GM20000 (cell line): Measurements from ENCODE around the gene CELA1.
A peak's percentile ranks its signal among the peaks of the same experiment; 100 is the strongest.
"Not testable (repeated sequence)": the region's sequence is repeated elsewhere in the genome, so short reads cannot be mapped to it uniquely, and the experiment has no call there.

ENCODE experiments used
- DNase-seq: peaks from one replicate; pipeline ENCODE4 v3.0.0; 2012; ENCODE audit warnings: low spot score
- CTCF ChIP-seq: IDR thresholded peaks from 2 replicates; pipeline ENCODE4 v1.5.1; 2012; ENCODE audit warnings: mild to moderate bottlenecking, control low read depth; ENCODE audit errors: extremely low read depth, missing control alignments

CELA1 gene

GRCh38 chr12:51306507-51306906 lies 40.0 kb downstream of the CELA1 start:
- no peak for DNase-seq
- TF ChIP-seq CTCF = no peak

DNA sequence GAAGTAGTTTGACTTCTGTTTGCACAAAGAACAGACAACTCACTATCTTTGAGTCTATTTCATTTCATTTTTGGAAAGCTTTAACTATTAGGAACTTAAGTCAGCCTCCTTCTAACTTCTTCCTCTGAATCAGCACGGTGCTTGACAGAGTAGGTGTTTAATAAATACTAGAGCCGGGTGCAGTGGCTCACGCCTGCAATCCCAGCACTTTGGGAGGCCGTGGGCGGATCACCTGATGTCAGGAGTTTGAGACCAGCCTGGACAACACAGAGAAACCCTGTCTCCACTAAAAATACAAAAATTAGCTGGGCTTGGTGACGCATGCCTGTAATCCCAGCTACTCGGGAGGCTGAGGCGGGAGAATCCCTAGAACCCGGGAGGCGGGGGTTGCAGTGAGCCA lies 45.7 kb downstream of the CELA1 start:
- DNase-seq = not testable (repeated sequence)

DNA sequence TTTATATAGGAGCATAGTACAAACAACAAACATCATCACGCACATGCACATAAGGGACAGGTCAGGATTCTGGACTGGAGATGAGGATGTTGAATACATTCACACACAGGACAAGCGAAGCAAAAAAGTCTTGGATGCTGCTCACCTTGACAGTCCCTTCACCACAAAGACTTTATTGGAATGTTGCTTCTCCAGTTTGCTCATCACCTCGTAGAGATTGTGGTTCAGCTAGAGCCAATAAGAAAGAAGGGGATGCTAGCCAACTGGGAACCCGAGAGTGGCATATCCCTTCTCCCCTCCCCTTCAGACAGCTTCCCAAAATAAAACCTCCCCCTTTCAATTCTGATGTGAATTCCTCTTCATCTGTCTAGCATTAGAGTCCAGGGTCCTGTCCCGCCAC lies 50.8 kb downstream of the CELA1 start:
- no peak for DNase-seq
- no peak for TF ChIP-seq CTCF

- DNase-seq = not testable (repeated sequence)
Measured at GRCh38 chr12:51294097-51294496, 52.4 kb downstream of the CELA1 start.

GRCh38 chr12:51293696-51294095 lies 52.8 kb downstream of the CELA1 start:
- no peak for DNase-seq
- no peak for TF ChIP-seq CTCF

DNA sequence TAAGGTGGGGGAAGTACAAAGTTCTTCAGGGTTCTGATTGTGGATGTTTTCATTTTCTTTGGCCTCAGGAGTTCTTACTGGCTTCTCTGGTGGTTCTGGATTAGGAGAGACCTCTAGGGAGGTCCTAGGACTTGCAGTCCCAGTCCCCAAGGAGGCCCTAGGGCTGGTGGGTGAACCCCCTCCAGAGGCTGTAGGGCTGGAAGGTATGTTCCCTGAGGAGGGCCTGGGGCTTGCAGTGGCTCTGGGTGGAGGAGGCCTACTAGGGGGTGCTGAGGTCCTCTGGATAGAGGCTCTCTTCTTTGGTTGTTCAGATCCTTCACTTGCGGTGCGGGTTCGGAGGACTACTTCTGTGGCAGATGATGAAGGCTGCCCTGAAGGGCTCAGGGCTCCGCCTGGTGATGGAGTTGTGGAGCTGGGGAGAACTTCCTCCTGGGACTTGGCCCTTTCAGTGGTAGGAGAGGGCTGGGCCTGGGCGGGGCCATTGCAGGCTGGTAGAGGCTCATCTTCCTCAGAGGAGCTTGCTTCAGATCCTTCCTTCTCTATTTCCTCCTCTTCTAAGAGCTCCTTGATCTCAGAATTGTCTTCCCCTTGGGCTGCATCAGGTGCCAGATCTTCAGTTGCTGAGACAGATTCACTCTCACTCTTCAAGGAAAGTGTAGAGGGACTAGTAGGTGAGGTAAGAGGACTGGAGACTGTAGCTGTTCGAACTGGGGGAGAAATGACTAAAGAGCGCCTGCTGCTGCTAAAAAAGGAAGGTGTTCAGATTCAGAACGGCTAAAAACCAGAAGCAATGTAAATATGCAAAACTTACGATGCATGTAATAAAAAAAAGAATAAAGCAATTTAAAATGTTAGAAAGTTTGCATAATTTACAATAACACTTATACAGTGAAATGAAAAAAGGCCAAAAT lies 54.6 kb downstream of the CELA1 start:
- TF ChIP-seq CTCF = peak; percentile 11
- not testable (repeated sequence) for DNase-seq

- TF ChIP-seq CTCF = no peak
Measured at GRCh38 chr12:51285843-51286242, 60.6 kb downstream of the CELA1 start.

GRCh38 chr12:51281202-51281924 lies 65.1 kb downstream of the CELA1 start:
- DNase-seq = no peak
- TF ChIP-seq CTCF = no peak

More at GRCh38 chr12:51285843-51286242, 60.6 kb downstream of the CELA1 start:
- DNase-seq = no peak
